SK-MEL-5 (cell line): Measurements from ENCODE around the gene OR5AR1. TPM values are rescaled to one million over a fixed set of nuclear protein-coding genes. Genes with fewer than 3 reads are reported as not detected.
"Not testable (repeated sequence)": the region's sequence is repeated elsewhere in the genome, so short reads cannot be mapped to it uniquely, and the experiment has no call there.

Source experiments
- DNase-seq: peaks from one replicate; pipeline ENCODE4 v3.0.0-alpha.2; 2016; ENCODE audit warnings: low read depth, low spot score
- in situ Hi-C: cut with HindIII; loops from 2 replicates; pipeline ENCODE4 v1.10.0; 2016; ENCODE audit warnings: low sequenced_read_pairs, high pct_unique_total_duplicates, low pct_unique_long_range_greater_than_20kb
- polyA plus RNA-seq, 2 experiments: library from polyadenylated mRNA; depleted of rRNA; stranded (reverse); fragments of >200 nt; gene quantifications; 2 replicates each; pipeline ENCODE4 v1.2.3, GENCODE V29; 2015
- total RNA-seq: library from RNA; depleted of rRNA; stranded (reverse); fragments of >200 nt; shearing (Covaris generic); gene quantifications from 2 replicates; pipeline ENCODE4 v1.2.3, GENCODE V29; 2014; rRNA removed

Gene OR5AR1
- total RNA-seq = not detected in 2 replicates
- polyA plus RNA-seq (2015; cell fraction: cytosol; rRNA removed) = not detected in 2 replicates
- polyA plus RNA-seq (2015; cell fraction: nucleus; rRNA removed) = not detected in 2 replicates

DNA sequence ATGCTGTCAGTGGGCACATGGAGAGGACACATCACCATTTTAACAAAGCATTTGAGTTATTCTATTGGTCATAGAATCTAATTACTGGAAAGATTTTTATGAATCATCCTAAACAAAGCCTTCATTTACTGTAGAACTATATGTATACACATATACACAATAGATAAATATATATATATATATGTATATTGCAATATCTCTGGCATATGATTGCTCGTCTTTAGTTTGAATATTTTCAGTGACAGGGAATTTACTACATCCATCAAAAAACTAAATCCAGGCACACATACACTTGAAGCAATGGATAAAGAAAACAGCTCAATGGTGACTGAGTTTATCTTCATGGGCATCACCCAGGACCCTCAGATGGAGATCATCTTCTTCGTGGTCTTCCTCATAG, at the start of gene OR5AR1:
TSS of gene OR5AR1 (plus strand) at position 301 of the 400 bp plus-strand sequence. CDS start at position 301, 0 bp downstream.
- no peak for DNase-seq
- in situ Hi-C loops = no loop called here

DNA sequence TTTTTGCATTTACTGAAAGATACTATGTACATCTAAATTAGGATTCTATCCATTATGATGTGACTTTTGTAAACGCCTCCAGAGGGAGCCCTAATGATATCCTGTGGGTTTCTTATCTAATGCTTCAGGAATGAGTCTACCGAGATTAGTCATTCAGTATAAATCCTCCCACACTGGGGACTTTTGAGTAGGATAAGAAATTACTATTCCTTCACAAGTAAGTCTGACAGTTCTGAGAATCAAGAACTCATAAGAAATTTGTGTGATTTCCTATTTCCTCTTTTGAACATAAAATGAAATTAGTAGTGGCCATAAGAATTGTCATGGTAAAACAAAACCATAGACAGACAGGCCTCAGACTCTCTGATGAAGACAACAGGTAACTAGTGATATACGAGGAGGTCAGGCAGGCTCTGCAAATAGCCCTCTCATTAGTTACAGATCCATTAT, 38.8 kb upstream of the OR5AR1 start:
- peak; percentile 70 for DNase-seq
- in situ Hi-C loops = no loop called here

DNA sequence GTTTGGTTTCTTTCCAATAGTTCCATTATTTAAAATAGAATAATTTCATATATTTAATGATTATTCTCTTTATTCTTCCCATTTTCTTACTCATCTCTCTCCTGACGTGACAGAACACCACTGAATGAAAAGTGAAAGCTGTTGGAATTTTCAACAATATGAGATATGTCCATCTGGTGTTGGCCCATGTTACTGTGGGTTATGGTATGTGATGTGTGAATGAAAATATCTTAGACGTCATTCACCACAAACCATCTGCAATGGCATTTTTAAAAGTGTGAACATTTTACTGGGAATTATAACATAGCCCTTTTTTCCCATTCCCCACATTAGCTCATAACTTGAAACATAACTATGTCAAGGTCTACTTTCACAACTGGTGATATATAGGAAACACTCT, 37.5 kb upstream of the OR5AR1 start:
- in situ Hi-C loops = no loop called here
- no peak for DNase-seq

DNA sequence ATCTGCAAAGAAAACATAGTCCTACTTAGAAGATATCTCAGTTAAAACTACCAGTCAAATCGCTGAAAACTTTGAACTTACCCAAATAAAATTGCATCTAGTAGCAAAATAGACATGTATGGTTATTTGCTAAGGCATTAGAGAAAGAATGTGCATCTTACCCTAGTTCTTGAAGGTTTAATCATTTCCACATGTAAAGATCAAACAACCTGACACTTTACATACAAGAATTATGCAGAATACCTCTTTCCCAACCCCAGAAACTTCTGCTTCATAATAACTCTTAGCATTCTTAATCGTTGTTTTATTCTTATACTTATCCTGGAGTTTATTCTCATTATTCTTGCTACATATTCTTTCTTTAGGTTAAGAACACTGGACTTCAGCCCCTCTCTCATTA, 31.2 kb upstream of the OR5AR1 start:
- no peak for DNase-seq
- in situ Hi-C loops = no loop called here

DNA sequence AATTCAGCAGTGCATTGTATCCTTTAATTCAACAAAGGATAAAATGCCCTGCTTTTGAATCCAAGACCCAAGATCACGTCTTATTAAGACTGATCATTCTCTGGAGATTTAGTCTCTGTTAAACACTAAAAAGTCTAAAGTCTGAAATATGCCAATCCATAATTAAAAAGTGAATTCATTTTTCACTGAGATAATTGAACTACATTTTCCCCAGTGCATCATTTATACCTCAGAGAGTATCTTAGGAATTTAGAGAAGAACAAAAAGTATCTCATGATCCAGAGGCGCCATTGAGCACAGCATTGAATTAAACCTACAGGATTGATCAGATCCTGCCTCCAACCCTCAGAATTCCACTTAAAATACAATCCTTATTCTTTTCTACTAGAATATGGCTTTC, 26.6 kb upstream of the OR5AR1 start:
- in situ Hi-C loops = no loop called here
- DNase-seq = no peak

DNA sequence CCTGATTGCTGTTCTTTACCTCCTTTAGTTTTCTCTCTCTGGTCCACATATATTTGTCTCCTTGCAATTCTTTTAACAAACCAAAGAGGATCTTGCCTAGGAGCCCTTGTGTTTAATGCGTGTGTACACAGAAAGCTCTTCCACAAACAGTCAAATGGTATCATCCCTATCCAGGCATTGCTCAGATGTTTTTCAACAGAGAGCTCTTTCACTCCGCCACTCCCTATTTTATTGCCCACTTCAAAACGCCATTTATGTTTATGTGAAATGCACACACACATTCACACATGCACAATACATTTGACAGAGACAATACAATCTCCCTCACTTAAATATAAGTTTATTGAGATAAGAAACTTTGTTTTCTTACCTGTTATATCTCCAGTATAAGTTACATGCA, 26.0 kb upstream of the OR5AR1 start:
- DNase-seq = no peak
- in situ Hi-C loops = no loop called here

DNA sequence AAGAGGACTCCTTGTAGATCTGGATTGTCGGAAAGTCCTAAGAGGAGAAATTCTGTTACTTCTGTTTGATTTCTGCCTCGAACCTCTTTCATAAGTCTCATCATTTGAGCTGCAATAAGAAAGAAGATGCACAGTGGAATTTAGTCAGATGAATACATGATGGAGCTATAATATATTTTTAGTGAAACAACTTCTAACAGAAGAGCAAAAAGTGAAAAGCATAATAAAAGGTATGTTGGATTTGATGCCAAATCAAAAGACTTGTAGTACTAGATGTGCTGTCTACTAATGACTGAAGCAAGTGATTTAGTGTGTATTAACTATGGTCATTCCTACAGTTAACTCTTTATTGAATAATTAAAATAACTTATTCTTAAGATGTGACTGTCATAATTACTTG, 21.1 kb upstream of the OR5AR1 start, which contains the start of gene OR5AP2:
TSS of gene OR5AP2 (minus strand) at position 101 of the 400 bp plus-strand sequence. CDS start at position 101, 0 bp downstream.
- in situ Hi-C loops = no loop called here
- DNase-seq = no peak

DNA sequence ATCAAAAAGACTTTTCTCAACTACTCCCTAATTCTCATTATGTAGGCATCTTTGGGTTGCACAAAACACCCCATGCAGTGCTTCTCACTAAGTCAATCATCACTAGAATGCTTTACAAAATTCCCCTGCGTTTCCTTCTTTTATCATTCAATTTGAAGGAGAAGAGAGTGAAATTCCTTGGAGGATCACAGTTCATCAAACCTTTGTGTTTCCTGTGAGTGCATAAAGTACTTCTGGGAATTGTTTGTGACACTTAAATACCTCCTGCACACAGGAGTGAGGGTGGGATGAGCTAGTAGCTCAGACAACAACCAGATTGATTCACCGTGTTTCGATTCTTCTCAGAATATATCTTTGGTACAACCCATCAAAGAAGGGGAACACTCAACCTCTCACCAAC, 3.7 kb upstream of the OR5AR1 start:
- in situ Hi-C loops = no loop called here

DNA sequence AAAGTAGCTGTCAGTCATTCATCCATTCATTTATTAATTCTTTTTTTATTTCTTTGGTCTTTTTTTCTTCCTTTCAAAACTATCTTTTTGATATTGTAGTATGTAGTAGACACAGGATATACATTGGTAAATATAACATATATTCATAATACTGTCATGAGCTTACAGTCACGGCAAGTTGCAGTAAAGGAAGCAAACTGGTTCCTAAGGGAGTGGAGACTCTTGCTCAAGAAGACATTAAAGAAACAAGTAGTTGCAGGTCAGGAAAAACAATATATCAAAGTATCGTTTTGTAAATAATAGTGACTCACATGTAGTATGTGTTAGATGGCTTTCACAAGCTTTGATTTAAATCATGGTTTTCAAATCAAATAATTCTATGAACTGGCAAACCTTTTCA, 7.5 kb downstream of the OR5AR1 start:
- DNase-seq = no peak
- in situ Hi-C loops = no loop called here

More for the DNA sequence above, 3.7 kb upstream of the OR5AR1 start:
- DNase-seq = no peak

DNA sequence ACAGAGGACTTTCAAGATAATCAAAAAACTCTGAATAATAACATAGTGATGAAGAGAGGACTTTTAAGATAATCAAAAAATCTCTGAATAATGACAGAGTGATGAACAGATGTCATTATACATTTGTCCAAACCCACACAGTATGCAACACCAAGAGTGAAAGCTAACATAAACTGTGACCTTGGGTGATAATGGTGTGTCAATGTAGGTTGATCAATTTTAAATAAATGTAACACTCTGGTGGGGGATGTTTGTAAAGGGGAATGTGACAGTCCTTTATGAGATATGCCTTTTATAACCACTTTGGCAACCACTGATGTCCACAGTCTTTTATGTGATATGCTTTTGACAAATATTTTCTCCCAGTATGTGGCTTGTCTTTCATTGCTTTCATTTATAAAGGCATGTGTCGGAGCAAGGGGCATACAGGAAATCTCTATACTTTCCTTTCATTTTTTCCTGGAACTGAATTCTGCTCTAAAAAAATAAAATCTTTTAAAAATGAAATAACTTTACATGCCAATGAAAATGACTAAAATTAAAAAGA, 25.1 kb downstream of the OR5AR1 start:
- in situ Hi-C loops = no loop called here

DNA sequence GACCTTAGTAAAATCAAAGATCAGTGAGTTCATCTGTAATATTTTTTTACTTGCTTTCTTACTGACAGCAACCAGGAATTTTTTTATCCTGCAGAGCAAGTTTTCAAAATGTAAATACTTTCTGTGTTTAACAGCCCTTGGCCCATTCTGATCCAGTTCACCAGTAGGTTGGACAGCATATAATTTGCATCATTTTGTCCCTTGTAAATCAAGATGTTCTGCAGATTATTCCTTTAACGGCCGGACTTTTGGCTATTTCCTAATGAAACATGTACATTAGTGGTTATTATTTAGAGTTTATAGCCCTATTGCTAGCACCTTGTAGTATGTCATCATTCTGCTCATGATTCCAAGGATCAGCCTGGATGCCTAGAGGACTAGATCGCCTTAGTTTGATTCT, 27.7 kb downstream of the OR5AR1 start:
- DNase-seq, in situ Hi-C loops: not testable (repeated sequence)

More for the DNA sequence above, 25.1 kb downstream of the OR5AR1 start:
- no peak for DNase-seq

DNA sequence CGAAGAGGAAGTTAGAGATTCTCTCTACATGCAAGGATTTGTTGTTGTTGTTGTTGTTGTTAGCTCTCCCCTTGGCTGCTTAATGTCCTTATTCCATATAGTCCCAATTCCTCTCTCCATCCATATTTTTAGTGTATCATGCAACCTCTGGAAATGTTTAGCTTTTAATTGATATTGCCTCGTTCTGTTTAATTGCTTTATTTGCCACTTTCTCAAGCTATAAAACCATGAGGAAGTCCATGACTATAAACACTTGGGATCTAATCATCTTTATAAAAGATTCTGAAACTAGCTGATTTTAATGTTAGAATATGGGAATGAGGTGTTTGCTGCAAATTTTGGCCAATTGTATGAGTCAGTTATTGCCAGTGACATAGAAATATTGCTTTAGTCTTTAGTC, 29.9 kb downstream of the OR5AR1 start:
- no peak for DNase-seq
- in situ Hi-C loops = no loop called here

DNA sequence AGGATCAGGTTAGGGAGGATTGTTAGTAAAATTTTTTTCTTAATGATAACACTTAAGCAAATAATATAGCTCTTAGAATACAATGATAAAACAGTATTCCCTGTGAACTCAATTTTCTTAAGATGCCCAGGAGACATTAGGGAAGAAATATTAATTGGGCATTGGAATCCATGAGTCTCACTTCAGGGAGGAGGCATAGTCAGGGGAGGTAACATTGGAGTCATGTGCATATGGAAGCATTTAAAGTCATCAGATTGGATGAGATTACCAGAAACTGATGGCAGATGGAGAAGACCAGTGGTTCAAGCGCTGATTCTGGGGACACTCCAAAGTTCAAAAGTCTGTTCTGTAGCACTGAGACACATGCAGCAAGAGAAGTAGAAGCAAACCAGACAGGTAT, 35.3 kb downstream of the OR5AR1 start, which contains the start of gene OR9G1:
TSS of gene OR9G1 (plus strand) at position 301 of the 400 bp plus-strand sequence. CDS start 1,293 bp downstream, outside the sequence.
- no peak for DNase-seq
- in situ Hi-C loops = no loop called here

DNA sequence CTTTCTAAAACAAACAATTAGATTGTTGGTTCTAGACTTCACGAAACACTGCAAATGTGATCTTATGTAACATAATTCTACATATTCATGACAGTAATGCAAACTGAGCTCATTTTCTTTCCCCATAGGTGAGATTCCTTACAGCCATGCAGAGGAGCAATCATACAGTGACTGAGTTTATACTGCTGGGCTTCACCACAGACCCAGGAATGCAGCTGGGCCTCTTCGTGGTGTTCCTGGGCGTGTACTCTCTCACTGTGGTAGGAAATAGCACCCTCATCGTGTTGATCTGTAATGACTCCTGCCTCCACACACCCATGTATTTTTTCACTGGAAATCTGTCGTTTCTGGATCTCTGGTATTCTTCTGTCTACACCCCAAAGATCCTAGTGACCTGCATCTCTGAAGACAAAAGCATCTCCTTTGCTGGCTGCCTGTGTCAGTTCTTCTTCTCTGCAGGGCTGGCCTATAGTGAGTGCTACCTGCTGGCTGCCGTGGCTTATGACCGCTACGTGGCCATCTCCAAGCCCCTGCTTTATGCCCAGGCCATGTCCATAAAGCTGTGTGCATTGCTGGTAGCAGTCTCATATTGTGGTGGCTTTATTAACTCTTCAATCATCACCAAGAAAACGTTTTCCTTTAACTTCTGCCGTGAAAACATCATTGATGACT, 36.9 kb downstream of the OR5AR1 start:
- in situ Hi-C loops = no loop called here

DNA sequence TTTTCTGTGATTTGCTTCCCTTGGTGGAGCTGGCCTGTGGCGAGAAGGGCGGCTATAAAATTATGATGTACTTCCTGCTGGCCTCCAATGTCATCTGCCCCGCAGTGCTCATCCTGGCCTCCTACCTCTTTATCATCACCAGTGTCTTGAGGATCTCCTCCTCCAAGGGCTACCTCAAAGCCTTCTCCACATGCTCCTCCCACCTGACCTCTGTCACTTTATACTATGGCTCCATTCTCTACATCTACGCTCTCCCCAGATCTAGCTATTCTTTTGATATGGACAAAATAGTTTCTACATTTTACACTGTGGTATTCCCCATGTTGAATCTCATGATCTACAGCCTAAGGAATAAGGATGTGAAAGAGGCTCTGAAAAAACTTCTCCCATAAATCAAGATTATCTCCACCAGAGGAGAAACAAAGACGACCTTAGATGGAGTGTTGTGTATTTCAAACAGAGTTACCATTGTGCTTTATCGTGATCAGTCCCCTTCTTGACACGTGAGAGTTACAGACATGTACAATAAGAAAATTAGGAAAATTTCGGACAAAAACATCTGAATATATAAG, 37.5 kb downstream of the OR5AR1 start:
- DNase-seq = peak; percentile 65

More for the DNA sequence above, 36.9 kb downstream of the OR5AR1 start:
- no peak for DNase-seq

DNA sequence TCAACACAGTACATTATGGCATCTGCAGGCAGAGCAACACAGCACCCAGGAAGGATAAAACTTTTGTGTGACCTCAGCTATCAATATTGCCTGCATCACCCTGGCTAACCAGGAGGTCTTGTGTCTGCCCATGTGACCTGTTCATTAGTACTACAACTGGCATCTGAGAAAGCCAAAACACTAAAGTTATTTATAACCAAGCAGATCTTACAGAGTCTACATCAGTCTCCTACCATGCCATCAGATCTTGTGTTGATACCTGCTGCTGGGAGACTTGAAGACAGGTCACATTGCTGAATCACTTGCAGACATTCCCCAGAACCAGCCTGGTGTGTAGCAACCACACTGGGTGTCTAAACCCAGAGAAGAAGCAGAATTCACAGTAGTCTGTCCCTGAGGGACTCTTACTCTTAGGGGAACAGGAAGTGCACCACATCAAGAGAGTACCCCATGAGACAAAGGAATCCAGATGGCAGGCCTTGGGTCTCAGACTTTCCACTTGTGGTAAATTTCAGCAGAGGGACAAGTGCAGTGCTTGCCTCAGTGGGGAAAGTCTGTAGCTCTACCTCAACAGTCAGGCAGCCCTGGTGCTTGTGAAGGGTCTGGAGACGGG, 42.4 kb downstream of the OR5AR1 start:
- in situ Hi-C loops = no loop called here
- no peak for DNase-seq

More for the DNA sequence above, 37.5 kb downstream of the OR5AR1 start:
- in situ Hi-C loops = no loop called here

DNA sequence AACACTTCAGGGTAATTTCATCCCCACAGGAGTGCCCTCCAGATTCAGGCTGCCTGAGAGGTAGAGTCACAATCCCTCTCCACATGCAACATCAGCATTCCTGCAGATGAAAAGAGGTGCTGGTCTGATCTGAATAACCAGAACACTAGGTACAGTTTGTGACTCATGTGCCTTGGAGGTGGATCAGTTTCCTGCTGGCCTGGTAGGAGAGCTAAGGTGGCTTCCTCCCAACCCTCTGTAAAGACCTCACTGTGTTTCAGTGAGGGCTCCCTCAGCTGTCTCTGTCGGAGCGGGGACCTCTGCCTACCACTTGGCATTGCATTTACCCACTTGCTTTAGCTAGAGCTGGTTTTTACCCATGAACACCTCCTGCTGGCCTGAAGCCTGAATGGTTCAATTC, 43.0 kb downstream of the OR5AR1 start:
- DNase-seq = peak; percentile 4
- in situ Hi-C loops = no loop called here

DNA sequence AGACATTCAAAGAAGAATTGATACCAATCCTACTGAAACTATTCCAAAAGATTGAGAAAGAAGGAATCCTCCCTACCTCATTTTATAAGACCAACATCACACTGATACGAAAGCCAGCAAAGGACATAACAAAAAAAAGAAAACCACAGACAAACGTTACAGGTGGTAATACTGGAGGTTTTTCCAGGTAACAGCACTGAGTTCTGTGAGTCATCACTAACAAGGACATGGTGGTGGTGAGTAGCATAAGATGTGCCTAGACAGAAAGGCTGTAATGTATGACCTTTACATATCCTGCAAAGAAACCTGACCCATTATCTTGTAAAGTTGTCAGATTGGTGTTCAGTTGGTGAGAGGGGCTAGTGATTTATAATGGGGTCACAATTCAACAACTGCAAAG, 50.7 kb downstream of the OR5AR1 start:
- DNase-seq = no peak
- in situ Hi-C loops = no loop called here
